Hepatocyte (in vitro differentiated cells): ENCODE measurements around the gene TSPAN10. TPM values are rescaled to one million over a fixed set of nuclear protein-coding genes. Genes with fewer than 3 reads are reported as not detected.
A peak's percentile ranks its signal among the peaks of the same experiment; 100 is the strongest.

Experiments used
- DNase-seq: peaks from one replicate; pipeline ENCODE4 v3.0.0-alpha.2; 2016; ENCODE audit warnings: low spot score
- H2AFZ ChIP-seq: fragments of 200-600 bp; sonication (generic); 2 replicates; pipeline ENCODE4 v1.6.0; 2016; ENCODE audit warnings: antibody characterized with exemption, mild to moderate bottlenecking
- H3K27ac ChIP-seq: fragments of 200-600 bp; sonication (generic); 2 replicates; pipeline ENCODE4 v1.5.1; 2016; ENCODE audit warnings: mild to moderate bottlenecking
- H3K27me3 ChIP-seq: fragments of 200-600 bp; sonication (generic); 2 replicates; pipeline ENCODE4 v1.6.1; 2016
- H3K36me3 ChIP-seq: fragments of 200-600 bp; sonication (generic); replicated peaks from 2 replicates; pipeline ENCODE4 v1.5.1; 2016; ENCODE audit warnings: low read depth; ENCODE audit not compliant: insufficient read depth
- H3K4me1 ChIP-seq: fragments of 200-600 bp; sonication (generic); 2 replicates; pipeline ENCODE4 v1.5.1; 2016; ENCODE audit warnings: mild to moderate bottlenecking, moderate library complexity; ENCODE audit not compliant: insufficient read depth
- H3K4me2 ChIP-seq: fragments of 200-600 bp; sonication (generic); 2 replicates; pipeline ENCODE4 v1.6.0; 2016
- H3K4me3 ChIP-seq: fragments of 200-600 bp; sonication (generic); 2 replicates; pipeline ENCODE4 v1.5.1; 2016; ENCODE audit warnings: mild to moderate bottlenecking
- H3K79me2 ChIP-seq: fragments of 200-600 bp; sonication (generic); 2 replicates; pipeline ENCODE4 v1.6.0; 2017; ENCODE audit warnings: mild to moderate bottlenecking
- H3K9me2 ChIP-seq: fragments of 200-600 bp; sonication (generic); replicated peaks from 2 replicates; pipeline ENCODE4 v1.6.0; 2017; ENCODE audit warnings: mild to moderate bottlenecking; ENCODE audit not compliant: insufficient read depth
- H3K9me3 ChIP-seq: fragments of 200-600 bp; sonication (generic); 2 replicates; pipeline ENCODE4 v1.5.1; 2016; ENCODE audit warnings: low read depth, mild to moderate bottlenecking
- H4K20me1 ChIP-seq: fragments of 200-600 bp; sonication (generic); 2 replicates; pipeline ENCODE4 v1.6.0; 2016; ENCODE audit warnings: mild to moderate bottlenecking; ENCODE audit not compliant: insufficient read depth, poor library complexity, severe bottlenecking
- EZH2 ChIP-seq: fragments of 200-600 bp; sonication (generic); IDR thresholded peaks from 2 replicates; pipeline ENCODE4 v1.6.1; 2016; ENCODE audit warnings: antibody characterized with exemption, mild to moderate bottlenecking, borderline replicate concordance
- EZH2phosphoT487 ChIP-seq: fragments of 200-600 bp; sonication (generic); IDR thresholded peaks from one replicate; pipeline ENCODE4 v1.6.1; 2018; ENCODE audit warnings: antibody characterized with exemption, mild to moderate bottlenecking, low read depth, moderate library complexity; ENCODE audit not compliant: unreplicated experiment, severe bottlenecking
- WGBS: methylation state at CpG from one replicate; pipeline ENCODE4 v1.1.6; 2016; ENCODE audit warnings: low lambda C conversion rate; ENCODE audit errors: missing lambda C conversion rate; 5-methylcytosine and 5-hydroxymethylcytosine counted together
- polyA plus RNA-seq: library from polyadenylated mRNA; unstranded; fragments of >200 nt; fragmentation: Nextera tagmentation; extraction: Ambion mirVana; gene quantifications from 2 replicates; pipeline ENCODE4 v1.2.1, GENCODE V29; 2016
- total RNA-seq: library from RNA; depleted of rRNA; stranded (reverse); fragments of >200 nt; gene quantifications from 2 replicates; pipeline ENCODE4 v1.2.3, GENCODE V29; 2014
- TF ChIP-seq, protein P1 (sequence below): fragments of 200-600 bp; sonication (generic); IDR thresholded peaks from 2 replicates; pipeline ENCODE4 v1.5.1; 2016; ENCODE audit warnings: antibody characterized with exemption, mild to moderate bottlenecking; ENCODE audit not compliant: poor library complexity

TSPAN10 gene
- total and polyA plus RNA-seq, 2 experiments from 2014 or later: 1.4 to 15.2 TPM

DNA sequence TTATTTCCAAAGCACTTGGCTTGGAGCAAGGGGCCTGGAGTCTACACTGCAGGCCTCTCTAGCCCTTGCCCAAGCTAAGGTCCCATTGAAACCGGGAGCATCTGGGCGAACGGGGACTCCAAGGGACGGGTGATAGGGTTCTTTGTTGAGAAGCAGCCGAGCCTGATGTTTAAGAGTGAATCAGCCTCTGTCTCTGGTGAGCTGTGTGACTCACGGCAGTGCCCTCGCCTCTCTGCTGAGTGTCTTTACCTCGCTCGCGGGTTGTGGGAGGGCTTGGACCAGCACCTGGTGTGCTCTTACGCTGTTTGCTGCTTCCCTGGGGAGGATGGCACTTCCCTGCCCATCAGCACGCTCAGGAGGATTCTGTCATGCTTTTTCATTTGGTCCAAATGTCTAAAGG is 48.1 kb downstream of the TSPAN10 start:
- H3K4me3 ChIP-seq: no peak overlapping the region

DNA sequence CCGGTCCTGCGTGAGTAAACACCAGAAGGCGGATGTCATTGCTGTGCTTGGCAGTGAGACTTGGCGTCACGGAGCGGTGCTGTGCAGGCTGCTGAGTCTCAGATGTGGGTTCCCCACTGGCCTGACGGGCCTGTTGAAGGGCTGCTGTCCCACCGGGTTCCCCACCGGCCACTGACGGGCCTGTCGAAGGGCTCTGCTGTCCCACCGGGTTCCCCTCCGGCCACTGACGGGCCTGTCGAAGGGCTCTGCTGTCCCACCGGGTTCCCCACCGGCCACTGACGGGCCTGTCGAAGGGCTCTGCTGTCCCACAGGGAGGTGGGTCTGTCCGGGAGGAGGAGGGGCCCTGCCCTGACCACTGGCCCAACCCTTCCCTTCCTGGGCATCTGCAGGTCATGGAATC is 49.6 kb downstream of the TSPAN10 start:
- 97% methylated on average over 15 of the region's 20 CpGs for WGBS
- TF ChIP-seq, protein P1, sequence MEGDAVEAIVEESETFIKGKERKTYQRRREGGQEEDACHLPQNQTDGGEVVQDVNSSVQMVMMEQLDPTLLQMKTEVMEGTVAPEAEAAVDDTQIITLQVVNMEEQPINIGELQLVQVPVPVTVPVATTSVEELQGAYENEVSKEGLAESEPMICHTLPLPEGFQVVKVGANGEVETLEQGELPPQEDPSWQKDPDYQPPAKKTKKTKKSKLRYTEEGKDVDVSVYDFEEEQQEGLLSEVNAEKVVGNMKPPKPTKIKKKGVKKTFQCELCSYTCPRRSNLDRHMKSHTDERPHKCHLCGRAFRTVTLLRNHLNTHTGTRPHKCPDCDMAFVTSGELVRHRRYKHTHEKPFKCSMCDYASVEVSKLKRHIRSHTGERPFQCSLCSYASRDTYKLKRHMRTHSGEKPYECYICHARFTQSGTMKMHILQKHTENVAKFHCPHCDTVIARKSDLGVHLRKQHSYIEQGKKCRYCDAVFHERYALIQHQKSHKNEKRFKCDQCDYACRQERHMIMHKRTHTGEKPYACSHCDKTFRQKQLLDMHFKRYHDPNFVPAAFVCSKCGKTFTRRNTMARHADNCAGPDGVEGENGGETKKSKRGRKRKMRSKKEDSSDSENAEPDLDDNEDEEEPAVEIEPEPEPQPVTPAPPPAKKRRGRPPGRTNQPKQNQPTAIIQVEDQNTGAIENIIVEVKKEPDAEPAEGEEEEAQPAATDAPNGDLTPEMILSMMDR: no peak
- TF ChIP-seq EZH2 (no peak), EZH2phosphoT487 (no peak)
- peaks cover 15% of the 10 kb centered on the region for H4K20me1 ChIP-seq

More for the DNA sequence above, 48.1 kb downstream of the TSPAN10 start:
- Histone ChIP-seq H3K9me2 (no peaks in the 10 kb centered on the region), H3K4me1 (peaks cover 18% of the 10 kb centered on the region), H3K36me3 (no peaks in the 10 kb centered on the region), H4K20me1 (peaks cover 15% of the 10 kb centered on the region), H3K9me3 (no peaks in the 10 kb centered on the region), H3K79me2 (peaks cover 65% of the 10 kb centered on the region), H3K27me3 (no peaks in the 10 kb centered on the region), H2AFZ (no peak overlapping the region), H3K4me2 (peak overlapping the region; percentile 93), H3K27ac (peak overlapping the region; percentile 47)
- no peak for TF ChIP-seq EZH2phosphoT487
- TF ChIP-seq, protein P1: no peak
- TF ChIP-seq EZH2: no peak
- DNase-seq: peak; percentile 55
- 84% methylated on average over 12 of the region's 12 CpGs for WGBS

DNA sequence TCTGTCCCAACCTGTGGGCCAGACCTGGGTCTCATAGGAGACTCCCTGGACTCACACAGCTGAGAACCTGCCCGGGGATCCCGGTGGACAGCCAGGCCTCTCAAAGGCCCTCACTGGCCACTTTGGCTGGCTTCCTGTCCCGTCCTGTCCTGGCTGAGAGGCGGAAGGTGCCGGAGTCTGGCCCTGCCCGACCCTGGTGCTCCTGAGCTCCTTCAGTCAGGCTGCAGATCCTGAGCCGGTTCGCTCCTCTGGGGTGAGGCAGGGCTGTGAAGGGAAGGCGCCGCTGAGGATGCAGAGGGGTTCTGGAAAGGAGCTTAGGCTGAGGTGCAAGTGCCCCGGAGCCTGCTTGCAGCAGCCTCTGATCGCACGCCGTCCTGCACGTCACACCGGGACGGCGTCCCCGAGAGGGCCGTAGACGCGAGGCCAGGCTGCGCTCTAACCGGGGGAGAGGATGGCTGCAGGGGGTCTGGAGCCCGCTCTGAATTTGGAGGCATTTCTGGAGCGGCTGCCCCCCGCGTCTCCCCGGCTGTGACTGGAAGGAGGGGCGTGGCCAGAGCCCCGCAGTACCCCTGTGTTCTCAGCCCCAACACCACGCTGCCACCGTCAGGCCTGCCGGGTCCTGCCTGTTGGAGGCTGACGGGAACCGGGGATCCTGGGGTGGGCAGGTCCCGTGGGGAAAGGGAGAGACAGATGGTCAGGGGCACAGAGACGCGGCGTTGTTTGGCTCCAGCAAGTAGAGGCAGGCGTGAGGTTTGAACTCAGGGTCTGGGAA is 51.0 kb downstream of the TSPAN10 start:
- Histone ChIP-seq H3K4me2 (no peak overlapping the region), H4K20me1 (peaks cover 15% of the 10 kb centered on the region), H3K27ac (no peak overlapping the region), H2AFZ (no peak overlapping the region), H3K9me3 (no peaks in the 10 kb centered on the region), H3K36me3 (no peaks in the 10 kb centered on the region), H3K9me2 (no peaks in the 10 kb centered on the region), H3K4me3 (no peak overlapping the region), H3K79me2 (peaks cover 48% of the 10 kb centered on the region), H3K27me3 (no peaks in the 10 kb centered on the region), H3K4me1 (peaks cover 12% of the 10 kb centered on the region)
- no peak for DNase-seq
- TF ChIP-seq EZH2 (no peak), EZH2phosphoT487 (no peak)
- TF ChIP-seq, protein P1: no peak
- WGBS: 97% methylated on average over 40 of the region's 41 CpGs

More for the DNA sequence above, 49.6 kb downstream of the TSPAN10 start:
- peaks cover 55% of the 10 kb centered on the region for H3K79me2 ChIP-seq
- H3K36me3 ChIP-seq: no peaks in the 10 kb centered on the region
- no peaks in the 10 kb centered on the region for H3K27me3 ChIP-seq
- H3K4me1 ChIP-seq: peaks cover 18% of the 10 kb centered on the region
- H3K4me2 ChIP-seq: no peak overlapping the region
- no peaks in the 10 kb centered on the region for H3K9me2 ChIP-seq
- no peak for DNase-seq
- H3K9me3 ChIP-seq: no peaks in the 10 kb centered on the region
- no peak overlapping the region for H3K27ac ChIP-seq
- H2AFZ ChIP-seq: no peak overlapping the region
- no peak overlapping the region for H3K4me3 ChIP-seq
